ENCODE results near the gene TRNP1. TPM values are rescaled to one million over a fixed set of nuclear protein-coding genes. Genes with fewer than 3 reads are reported as not detected.

Gene TRNP1
- total and polyA plus RNA-seq, 2 of the 4 experiments (the other 2 are of a cell fraction), result 63.3 to 91.6 TPM

DNA sequence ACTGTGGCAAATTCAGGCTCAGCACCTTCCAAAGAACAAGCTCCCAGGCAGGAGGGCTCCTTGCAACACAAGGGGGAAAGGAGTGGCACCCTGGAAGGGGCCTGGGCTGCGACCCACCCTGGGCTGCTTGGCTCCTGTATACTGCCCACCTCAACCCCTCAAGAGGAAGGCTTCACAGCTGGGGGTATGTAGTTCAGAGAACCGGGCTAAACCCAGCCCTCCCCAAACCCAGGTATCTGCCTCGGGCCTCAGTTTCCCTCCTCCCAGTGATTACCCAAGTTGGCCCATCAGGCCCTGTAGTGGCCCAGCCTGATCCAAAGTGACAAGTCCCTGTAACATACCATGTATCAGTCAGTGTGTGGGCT, 11.7 kb downstream of the TRNP1 start (continued):
- TF ChIP-seq USF2 (IDR thresholded peaks at IDR 0.05; ENCODE audit: low read depth, low read length) (no peak), CHD1 (IDR thresholded peaks at IDR 0.05; ENCODE audit: low read depth, low read length) (no peak), RFX5 (IDR thresholded peaks at IDR 0.05; ENCODE audit: low read depth, low read length) (no peak)

GRCh38 chr1:27005648-27006496, 12.4 kb downstream of the TRNP1 start:
- Histone ChIP-seq H4K20me1 (ENCODE audit: insufficient read depth, low read length) (peaks cover 13% of the 10 kb centered on the region), H2AFZ (replicated peaks; ENCODE audit: low read length, poor library complexity) (peak overlapping the region; percentile 43), H3K4ac (ENCODE audit: low read depth, low read length) (peak overlapping the region; percentile 25; the same call in 1 of the 2 replicates), H3K4me3 (ENCODE audit: insufficient read depth, low read depth, low read length) (no peak overlapping the region), H3K14ac (replicated peaks; ENCODE audit: low read depth, low read length) (no peak overlapping the region), H3K9ac (ENCODE audit: low read depth, low read length) (no peak overlapping the region), H3K4me1 (ENCODE audit: control insufficient read depth, insufficient read depth, low read length) (peaks cover 37% of the 10 kb centered on the region), H4K91ac (ENCODE audit: insufficient read depth, low read depth, low read length) (no peak overlapping the region), H2BK120ac (ENCODE audit: low read depth, low read length) (no peak overlapping the region), H3K18ac (ENCODE audit: low read depth, low read length) (no peak overlapping the region), H3K9me1 (ENCODE audit: insufficient read depth, low read length) (peaks cover 40% of the 10 kb centered on the region), H3K23ac (ENCODE audit: low read depth, low read length) (no peak overlapping the region), H3K9me3 (ENCODE audit: control insufficient read depth, insufficient read depth, low read length) (no peaks in the 10 kb centered on the region), H2BK5ac (ENCODE audit: low read depth, low read length, poor library complexity, severe bottlenecking) (no peak overlapping the region), H2BK20ac (ENCODE audit: low read depth, low read length) (no peak overlapping the region), H2AK5ac (ENCODE audit: low read depth, low read length) (peak overlapping the region; percentile 9; the same call in 1 of the 2 replicates), H3K27ac (ENCODE audit: insufficient read depth, low read length) (no peak overlapping the region), H3K79me1 (ENCODE audit: low read depth in 1 of 2, low read length in 2 of 2) (peaks cover 13 to 81% of the 10 kb centered on the region in 2 experiments; a peak in 3 of 4 replicates), H3K56ac (ENCODE audit: extremely low read depth, insufficient read depth, low read length) (no peak overlapping the region), H4K8ac (ENCODE audit: low read depth in 2 of 2, low read length in 2 of 2) (no peak overlapping the region), H3K4me2 (ENCODE audit: low read depth, low read length) (no peak overlapping the region), H2BK15ac (ENCODE audit: low read depth, low read length) (no peak overlapping the region), H3K27me3 (ENCODE audit: control insufficient read depth, insufficient read depth, low read length) (no peaks in the 10 kb centered on the region), H4K5ac (ENCODE audit: low read depth, low read length) (no peak overlapping the region), H2AK9ac (replicated peaks; ENCODE audit: low read depth, low read length, poor library complexity) (no peak overlapping the region), H3K36me3 (ENCODE audit: control insufficient read depth, insufficient read depth, low read length) (peaks cover 3% of the 10 kb centered on the region; the same call in 1 of the 2 replicates)
- in situ Hi-C loops (cut with MboI; ENCODE audit: low sequenced_read_pairs) (no loop called here), dilution Hi-C loops (cut with HindIII; ENCODE audit: low sequenced_read_pairs, unreplicated experiment) (no loop called here), intact Hi-C loops (cut with micrococcal nuclease) (no loop called here)
- DNase-seq (no peak), ATAC-seq (ENCODE audit: low read depth) (no peak)
- POLR2A ChIA-PET (ENCODE audit: unreplicated experiment), result no interaction called here
- no TSS peak for BruUV-seq (replicated peaks)
- WGBS, 2 experiments (ENCODE audit: extremely low coverage in 2 of 2, insufficient read length in 1 of 2), result 91% methylated on average over 33 of the region's 48 CpGs; no CpG with 5 or more reads in 1 of the 2 experiments
- CTCF ChIA-PET, result interaction anchor here (1.3 kb wide), 1 partner anchor 39 kb away, joined by 3 read pairs; no protein-coding TSS in a partner anchor
- TF ChIP-seq CEBPB (IDR thresholded peaks at IDR 0.05; ENCODE audit: low read depth, low read length) (peak; percentile 78), MAFK (IDR thresholded peaks at IDR 0.05; ENCODE audit: low read depth, low read length) (no peak), POLR2A (IDR thresholded peaks at IDR 0.05; ENCODE audit: low read depth, low read length) (0 out of 2 replicates have a peak, but pooled peaks have one; percentile 23), CHD1 (IDR thresholded peaks at IDR 0.05; ENCODE audit: low read depth, low read length) (no peak), FOS (IDR thresholded peaks at IDR 0.05; ENCODE audit: low read depth, low read length) (no peak), USF2 (IDR thresholded peaks at IDR 0.05; ENCODE audit: low read depth, low read length) (no peak), NFE2L2 (IDR thresholded peaks at IDR 0.05; ENCODE audit: low read depth, low read length) (no peak), ELK1 (IDR thresholded peaks at IDR 0.05; ENCODE audit: borderline replicate concordance, low read depth, low read length) (no peak)
- TF ChIP-seq, protein P1, sequence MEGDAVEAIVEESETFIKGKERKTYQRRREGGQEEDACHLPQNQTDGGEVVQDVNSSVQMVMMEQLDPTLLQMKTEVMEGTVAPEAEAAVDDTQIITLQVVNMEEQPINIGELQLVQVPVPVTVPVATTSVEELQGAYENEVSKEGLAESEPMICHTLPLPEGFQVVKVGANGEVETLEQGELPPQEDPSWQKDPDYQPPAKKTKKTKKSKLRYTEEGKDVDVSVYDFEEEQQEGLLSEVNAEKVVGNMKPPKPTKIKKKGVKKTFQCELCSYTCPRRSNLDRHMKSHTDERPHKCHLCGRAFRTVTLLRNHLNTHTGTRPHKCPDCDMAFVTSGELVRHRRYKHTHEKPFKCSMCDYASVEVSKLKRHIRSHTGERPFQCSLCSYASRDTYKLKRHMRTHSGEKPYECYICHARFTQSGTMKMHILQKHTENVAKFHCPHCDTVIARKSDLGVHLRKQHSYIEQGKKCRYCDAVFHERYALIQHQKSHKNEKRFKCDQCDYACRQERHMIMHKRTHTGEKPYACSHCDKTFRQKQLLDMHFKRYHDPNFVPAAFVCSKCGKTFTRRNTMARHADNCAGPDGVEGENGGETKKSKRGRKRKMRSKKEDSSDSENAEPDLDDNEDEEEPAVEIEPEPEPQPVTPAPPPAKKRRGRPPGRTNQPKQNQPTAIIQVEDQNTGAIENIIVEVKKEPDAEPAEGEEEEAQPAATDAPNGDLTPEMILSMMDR (conservative IDR thresholded peaks at IDR 0.05; ENCODE audit: low read depth, low read length), result no peak
